ENCODE results near the gene MDH2. TPM values are rescaled to one million over a fixed set of nuclear protein-coding genes. Genes with fewer than 3 reads are reported as not detected.

The MDH2 gene
- total and polyA plus RNA-seq, 2 of the 4 experiments (the other 2 are of a cell fraction), result 55.4 to 206 TPM

GRCh38 chr7:76020031-76020714 is 27.7 kb upstream of the MDH2 start:
- no peak overlapping the region for H2BK15ac ChIP-seq (ENCODE audit: low read depth, low read length)
- H3K27me3 ChIP-seq (ENCODE audit: control insufficient read depth, insufficient read depth, low read length), result no peaks in the 10 kb centered on the region
- dilution Hi-C loops (cut with HindIII; ENCODE audit: low sequenced_read_pairs, unreplicated experiment), result no loop called here
- no peak overlapping the region for H2BK20ac ChIP-seq (ENCODE audit: low read depth, low read length)
- peak overlapping the region; percentile 9 for H2AFZ ChIP-seq (replicated peaks; ENCODE audit: low read length, poor library complexity)
- H3K79me1 ChIP-seq (ENCODE audit: low read depth in 1 of 2, low read length in 2 of 2), result no peaks in the 10 kb centered on the region
- no peak overlapping the region for H4K91ac ChIP-seq (ENCODE audit: insufficient read depth, low read depth, low read length)
- H3K4ac ChIP-seq (ENCODE audit: low read depth, low read length), result no peak overlapping the region; the same call in 1 of the 2 replicates
- H3K4me2 ChIP-seq (ENCODE audit: low read depth, low read length), result no peak overlapping the region
- H3K27ac ChIP-seq (ENCODE audit: insufficient read depth, low read length), result no peak overlapping the region
- in situ Hi-C loops (cut with MboI; ENCODE audit: low sequenced_read_pairs), result no loop called here
- H3K23ac ChIP-seq (ENCODE audit: low read depth, low read length), result no peak overlapping the region
- H2AK9ac ChIP-seq (replicated peaks; ENCODE audit: low read depth, low read length, poor library complexity), result peak overlapping the region; percentile 17
- H2AK5ac ChIP-seq (ENCODE audit: low read depth, low read length), result peak overlapping the region; percentile 54; the same call in 1 of the 2 replicates
- 10% methylated on average over 3 of the region's 6 CpGs; no CpG with 5 or more reads in 1 of the 2 experiments for WGBS, 2 experiments (ENCODE audit: extremely low coverage in 2 of 2, insufficient read length in 1 of 2)
- intact Hi-C loops (cut with micrococcal nuclease), result loop anchor here (1.0 kb wide), 1 partner anchor 154 kb away; no protein-coding TSS in a partner anchor
- ATAC-seq (ENCODE audit: low read depth) (peak; percentile 80), DNase-seq (peak; percentile 54)
- no peak overlapping the region for H3K4me3 ChIP-seq (ENCODE audit: insufficient read depth, low read depth, low read length)
- H4K8ac ChIP-seq (ENCODE audit: low read depth in 2 of 2, low read length in 2 of 2), result no peak overlapping the region
- no peak overlapping the region for H3K14ac ChIP-seq (replicated peaks; ENCODE audit: low read depth, low read length)
- no TSS peak for BruUV-seq (replicated peaks)
- no peak overlapping the region for H3K9ac ChIP-seq (ENCODE audit: low read depth, low read length)
- ChIA-PET CTCF (interaction anchor here (0.7 to 2.6 kb wide), 8 partner anchors 9 to 153 kb away, joined by 3 to 13 read pairs (median 4); no protein-coding TSS in a partner anchor), POLR2A (ENCODE audit: unreplicated experiment) (no interaction called here)
- no peak overlapping the region for H3K18ac ChIP-seq (ENCODE audit: low read depth, low read length)
- H3K9me1 ChIP-seq (ENCODE audit: insufficient read depth, low read length), result no peaks in the 10 kb centered on the region
- H3K36me3 ChIP-seq (ENCODE audit: control insufficient read depth, insufficient read depth, low read length), result peaks cover 10% of the 10 kb centered on the region
- H2BK120ac ChIP-seq (ENCODE audit: low read depth, low read length), result no peak overlapping the region
- H2BK5ac ChIP-seq (ENCODE audit: low read depth, low read length, poor library complexity, severe bottlenecking), result no peak overlapping the region
- 0 out of 2 replicates have a peak, but pooled peaks cover 4% of the 10 kb centered on the region for H4K20me1 ChIP-seq (ENCODE audit: insufficient read depth, low read length)
- no peak overlapping the region for H4K5ac ChIP-seq (ENCODE audit: low read depth, low read length)
- TF ChIP-seq SMC3 (IDR thresholded peaks at IDR 0.05; ENCODE audit: low read depth, low read length) (peak; percentile 93), CTCF (conservative IDR thresholded peaks at IDR 0.05; ENCODE audit: low read depth, low read length) (peak; percentile 81), RAD21 (IDR thresholded peaks at IDR 0.05; ENCODE audit: low read length) (peak; percentile 90), MAFK (IDR thresholded peaks at IDR 0.05; ENCODE audit: low read depth, low read length) (no peak)
- H3K56ac ChIP-seq (ENCODE audit: extremely low read depth, insufficient read depth, low read length), result no peak overlapping the region
- H3K4me1 ChIP-seq (ENCODE audit: control insufficient read depth, insufficient read depth, low read length), result no peaks in the 10 kb centered on the region
- H3K9me3 ChIP-seq (ENCODE audit: control insufficient read depth, insufficient read depth, low read length), result no peaks in the 10 kb centered on the region
